22Rv1 (cell line): Measurements from ENCODE around the gene EPC1.

Experiments
- H3K27ac ChIP-seq: fragments of 450-650 bp; 2 replicates; pipeline ENCODE4 v1.5.1; 2017
- ZFX ChIP-seq: fragments of 450-650 bp; IDR thresholded peaks from 2 replicates; pipeline ENCODE4 v1.6.1; 2017; ENCODE audit warnings: antibody characterized with exemption, borderline replicate concordance
- TF ChIP-seq, protein P1 (sequence below): fragments of 450-650 bp; IDR thresholded peaks from 2 replicates; pipeline ENCODE4 v1.5.1; 2017; ENCODE audit warnings: mild to moderate bottlenecking

EPC1 gene

DNA sequence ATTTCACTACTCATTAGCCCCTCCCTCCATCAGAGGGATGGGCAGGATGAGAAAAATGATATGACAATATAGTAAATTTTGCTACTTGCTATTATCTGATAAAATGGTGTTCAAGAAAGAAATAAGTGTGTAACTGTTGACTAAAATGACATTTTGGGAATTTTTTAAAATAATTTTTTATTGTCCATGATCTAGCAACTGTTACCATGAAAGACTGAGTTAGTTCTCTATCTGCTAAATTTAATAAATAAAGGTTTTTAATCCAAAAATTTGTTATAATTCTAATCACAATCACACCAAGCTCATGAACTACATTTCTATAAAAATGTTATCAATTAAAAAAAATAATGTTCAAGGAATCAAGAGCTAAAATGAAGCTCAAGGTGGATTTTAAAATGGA, 28.7 kb upstream of the EPC1 start:
- H3K27ac ChIP-seq, result no peak overlapping the region
- TF ChIP-seq, protein P1, sequence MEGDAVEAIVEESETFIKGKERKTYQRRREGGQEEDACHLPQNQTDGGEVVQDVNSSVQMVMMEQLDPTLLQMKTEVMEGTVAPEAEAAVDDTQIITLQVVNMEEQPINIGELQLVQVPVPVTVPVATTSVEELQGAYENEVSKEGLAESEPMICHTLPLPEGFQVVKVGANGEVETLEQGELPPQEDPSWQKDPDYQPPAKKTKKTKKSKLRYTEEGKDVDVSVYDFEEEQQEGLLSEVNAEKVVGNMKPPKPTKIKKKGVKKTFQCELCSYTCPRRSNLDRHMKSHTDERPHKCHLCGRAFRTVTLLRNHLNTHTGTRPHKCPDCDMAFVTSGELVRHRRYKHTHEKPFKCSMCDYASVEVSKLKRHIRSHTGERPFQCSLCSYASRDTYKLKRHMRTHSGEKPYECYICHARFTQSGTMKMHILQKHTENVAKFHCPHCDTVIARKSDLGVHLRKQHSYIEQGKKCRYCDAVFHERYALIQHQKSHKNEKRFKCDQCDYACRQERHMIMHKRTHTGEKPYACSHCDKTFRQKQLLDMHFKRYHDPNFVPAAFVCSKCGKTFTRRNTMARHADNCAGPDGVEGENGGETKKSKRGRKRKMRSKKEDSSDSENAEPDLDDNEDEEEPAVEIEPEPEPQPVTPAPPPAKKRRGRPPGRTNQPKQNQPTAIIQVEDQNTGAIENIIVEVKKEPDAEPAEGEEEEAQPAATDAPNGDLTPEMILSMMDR, result no peak
- no peak for TF ChIP-seq ZFX

- TF ChIP-seq, protein P1, result no peak
- no peak for TF ChIP-seq ZFX
- H3K27ac ChIP-seq, result no peak overlapping the region
These were observed 27.6 kb upstream of the EPC1 start for GRCh38 chr10:32374605-32375004.

GRCh38 chr10:32373496-32373895, 26.5 kb upstream of the EPC1 start:
- no peak for TF ChIP-seq ZFX
- TF ChIP-seq, protein P1, result no peak
- no peak overlapping the region for H3K27ac ChIP-seq

DNA sequence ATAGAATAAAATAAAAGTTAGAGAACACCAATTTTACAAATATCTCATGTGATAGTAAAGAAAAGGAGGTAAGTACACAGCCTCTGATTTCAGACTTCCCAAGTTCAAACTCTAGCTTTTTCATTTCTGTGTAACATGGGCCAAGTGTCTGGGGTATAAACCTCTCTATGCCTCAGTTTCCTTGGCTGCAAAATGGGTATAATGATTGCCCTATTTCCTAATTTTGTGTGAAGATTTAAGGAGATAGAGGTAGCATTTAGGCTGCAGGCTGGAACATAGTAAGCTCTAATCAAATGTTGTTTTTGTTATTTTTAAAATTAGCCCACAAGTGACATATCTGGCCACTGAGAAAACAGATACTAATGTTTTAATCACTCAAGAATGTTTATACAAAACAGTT, 26.1 kb upstream of the EPC1 start:
- TF ChIP-seq, protein P1, result no peak
- no peak for TF ChIP-seq ZFX
- H3K27ac ChIP-seq, result no peak overlapping the region

GRCh38 chr10:32372000-32372875, 25.3 kb upstream of the EPC1 start:
- TF ChIP-seq ZFX, result no peak
- TF ChIP-seq, protein P1, result no peak
- H3K27ac ChIP-seq, result no peak overlapping the region

GRCh38 chr10:32371101-32371500, 24.1 kb upstream of the EPC1 start:
- no peak for TF ChIP-seq ZFX
- TF ChIP-seq, protein P1, result no peak
- no peak overlapping the region for H3K27ac ChIP-seq

- H3K27ac ChIP-seq, result no peak overlapping the region
- TF ChIP-seq, protein P1, result peak; percentile 89
- no peak for TF ChIP-seq ZFX
These were observed 21.0 kb upstream of the EPC1 start for GRCh38 chr10:32367793-32368453.
